AG09309 (cell line): ENCODE measurements around the gene MAB21L4.

Experiments
- DNase-seq: peaks from one replicate; pipeline ENCODE4 v3.0.0-alpha.2; 2010; ENCODE audit warnings: low read depth
- H3K4me3 ChIP-seq: 2 replicates; pipeline ENCODE4 v1.5.1; 2011; ENCODE audit warnings: mild to moderate bottlenecking, low read depth, low read length, moderate library complexity; ENCODE audit not compliant: control insufficient read depth
- TF ChIP-seq, protein P1 (sequence below): IDR thresholded peaks from 2 replicates; pipeline ENCODE4 v1.5.1; 2011; ENCODE audit warnings: mild to moderate bottlenecking, low read depth, low read length, inconsistent platforms; ENCODE audit not compliant: insufficient read depth, control insufficient read depth; ENCODE audit errors: missing control alignments

Gene MAB21L4

GRCh38 chr2:240928476-240929363 lies 32.8 kb upstream of the MAB21L4 start:
- TF ChIP-seq, protein P1, sequence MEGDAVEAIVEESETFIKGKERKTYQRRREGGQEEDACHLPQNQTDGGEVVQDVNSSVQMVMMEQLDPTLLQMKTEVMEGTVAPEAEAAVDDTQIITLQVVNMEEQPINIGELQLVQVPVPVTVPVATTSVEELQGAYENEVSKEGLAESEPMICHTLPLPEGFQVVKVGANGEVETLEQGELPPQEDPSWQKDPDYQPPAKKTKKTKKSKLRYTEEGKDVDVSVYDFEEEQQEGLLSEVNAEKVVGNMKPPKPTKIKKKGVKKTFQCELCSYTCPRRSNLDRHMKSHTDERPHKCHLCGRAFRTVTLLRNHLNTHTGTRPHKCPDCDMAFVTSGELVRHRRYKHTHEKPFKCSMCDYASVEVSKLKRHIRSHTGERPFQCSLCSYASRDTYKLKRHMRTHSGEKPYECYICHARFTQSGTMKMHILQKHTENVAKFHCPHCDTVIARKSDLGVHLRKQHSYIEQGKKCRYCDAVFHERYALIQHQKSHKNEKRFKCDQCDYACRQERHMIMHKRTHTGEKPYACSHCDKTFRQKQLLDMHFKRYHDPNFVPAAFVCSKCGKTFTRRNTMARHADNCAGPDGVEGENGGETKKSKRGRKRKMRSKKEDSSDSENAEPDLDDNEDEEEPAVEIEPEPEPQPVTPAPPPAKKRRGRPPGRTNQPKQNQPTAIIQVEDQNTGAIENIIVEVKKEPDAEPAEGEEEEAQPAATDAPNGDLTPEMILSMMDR, result no peak
- no peak for DNase-seq
- no peak overlapping the region for H3K4me3 ChIP-seq

DNA sequence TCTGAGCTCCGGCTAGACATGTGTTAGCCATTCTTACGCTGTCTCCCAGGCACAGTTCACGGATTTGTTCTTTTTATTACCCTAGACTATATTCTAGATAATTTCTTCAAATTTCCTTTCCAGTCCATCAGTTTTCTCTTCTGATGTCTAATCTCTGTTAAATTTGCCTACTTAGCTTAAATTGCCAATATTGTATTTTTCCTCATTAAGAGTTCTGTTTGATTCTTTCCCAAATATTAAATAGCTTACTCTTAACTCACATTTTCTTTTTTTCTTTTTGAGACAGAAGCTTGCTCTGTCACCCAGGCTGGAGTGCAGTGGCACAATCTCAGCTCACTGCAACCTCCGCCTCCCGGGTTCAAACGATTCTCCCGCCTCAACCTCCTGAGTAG lies 31.4 kb upstream of the MAB21L4 start:
- H3K4me3 ChIP-seq, result no peak overlapping the region
- TF ChIP-seq, protein P1, result no peak
- DNase-seq, result no peak

- DNase-seq, result no peak
- no peak overlapping the region for H3K4me3 ChIP-seq
Measured at GRCh38 chr2:240926516-240927389, 30.8 kb upstream of the MAB21L4 start.

GRCh38 chr2:240925568-240926515 lies 29.9 kb upstream of the MAB21L4 start:
- TF ChIP-seq, protein P1, result no peak
- no peak overlapping the region for H3K4me3 ChIP-seq
- DNase-seq, result no peak

More at GRCh38 chr2:240926516-240927389, 30.8 kb upstream of the MAB21L4 start:
- TF ChIP-seq, protein P1, result no peak

GRCh38 chr2:240925191-240925567 lies 29.2 kb upstream of the MAB21L4 start:
- H3K4me3 ChIP-seq, result no peak overlapping the region
- DNase-seq, result no peak

More at GRCh38 chr2:240925191-240925567, 29.2 kb upstream of the MAB21L4 start:
- TF ChIP-seq, protein P1, result no peak
